K562 (cell line): ENCODE results near the gene TCF25. TPM values are rescaled to one million over a fixed set of nuclear protein-coding genes. Genes with fewer than 3 reads are reported as not detected.

Experiments used
- EP400 ChIP-seq: fragments of 450-650 bp; IDR thresholded peaks from 2 replicates; pipeline ENCODE4 v1.6.1; 2017; ENCODE audit warnings: antibody characterized with exemption, mild to moderate bottlenecking, moderate library complexity
- FOXK1 ChIP-seq: sonication (generic); formaldehyde crosslinking; IDR thresholded peaks from 2 replicates; pipeline ENCODE4 v1.8.0; 2022; ENCODE audit warnings: missing genetic modification reagents, mild to moderate bottlenecking, borderline replicate concordance
- GTF2F1 ChIP-seq: IDR thresholded peaks from 2 replicates; pipeline ENCODE4 v1.6.1; 2011; ENCODE audit warnings: low read depth, low read length, improper control_type of control experiment
- HNRNPLL ChIP-seq: fragments of 200-400 bp; formaldehyde crosslinking; IDR thresholded peaks from 2 replicates; pipeline ENCODE4 v1.6.1; 2017; ENCODE audit warnings: low read length, low read depth, mild to moderate bottlenecking; ENCODE audit not compliant: poor library complexity, severe bottlenecking
- JUND ChIP-seq, 2 experiments: IDR thresholded peaks; 2 replicates in 1 of 2; 3 replicates in 1 of 2; pipeline ENCODE4 v1.6.1; 2011; ENCODE audit warnings: borderline replicate concordance in 2 of 2, low read depth in 2 of 2, low read length in 2 of 2, improper control_type of control experiment in 1 of 2, missing biosample characterization in 1 of 2, missing genetic modification characterization in 1 of 2, missing genetic modification reagents in 1 of 2
- KAT2B ChIP-seq: IDR thresholded peaks from one replicate; pipeline ENCODE4 v1.6.1; 2012; ENCODE audit warnings: low read depth, mild to moderate bottlenecking, control low read depth, inconsistent platforms, low read length, moderate library complexity
- LEF1 ChIP-seq: fragments of 450-650 bp; IDR thresholded peaks from 2 replicates; pipeline ENCODE4 v1.6.1; 2016; ENCODE audit warnings: mild to moderate bottlenecking
- MCM5 ChIP-seq: fragments of 450-650 bp; IDR thresholded peaks from 2 replicates; pipeline ENCODE4 v1.6.1; 2016; ENCODE audit warnings: low read depth
- NFIC ChIP-seq: fragments of 450-650 bp; IDR thresholded peaks from 2 replicates; pipeline ENCODE4 v1.6.1; 2017; ENCODE audit warnings: mild to moderate bottlenecking, inconsistent platforms
- RNF2 ChIP-seq: sonication (generic); IDR thresholded peaks from 2 replicates; pipeline ENCODE4 v1.6.1; 2016
- SMAD4 ChIP-seq: fragments of 250-450 bp; sonication (Bioruptor Pico); conservative IDR thresholded peaks from 2 replicates; pipeline ENCODE4 v1.8.0; 2021; ENCODE audit warnings: inconsistent platforms, mild to moderate bottlenecking, moderate library complexity
- STAG1 ChIP-seq: sonication (generic); formaldehyde crosslinking; IDR thresholded peaks from 2 replicates; pipeline ENCODE4 v1.5.0; 2020; ENCODE audit warnings: missing genetic modification reagents, borderline replicate concordance
- TRIM24 ChIP-seq, 2 experiments: fragments of 450-650 bp; IDR thresholded peaks; 2 replicates each; pipeline ENCODE4 v1.6.1; 2016
- ZFP30 ChIP-seq: fragments of 250-450 bp; sonication (Bioruptor Pico); IDR thresholded peaks from 2 replicates; pipeline ENCODE4 v1.8.0; 2022; ENCODE audit warnings: moderate library complexity, mild to moderate bottlenecking, inconsistent platforms, borderline replicate concordance
- ZFP36 ChIP-seq: fragments of 150-350 bp; IDR thresholded peaks from 2 replicates; pipeline ENCODE4 v1.6.1; 2018; ENCODE audit warnings: low read length, low read depth; ENCODE audit not compliant: partially characterized antibody
- ZNF124 ChIP-seq: sonication (generic); formaldehyde crosslinking; IDR thresholded peaks from 2 replicates; pipeline ENCODE4 v1.8.1; 2022; ENCODE audit warnings: missing genetic modification reagents
- ZNF444 ChIP-seq: fragments of 250-450 bp; sonication (Bioruptor Pico); IDR thresholded peaks from 2 replicates; pipeline ENCODE4 v1.4.0; 2020; ENCODE audit warnings: mild to moderate bottlenecking, moderate library complexity
- ZNF551 ChIP-seq: fragments of 250-450 bp; sonication (Bioruptor Pico); IDR thresholded peaks from 2 replicates; pipeline ENCODE4 v1.5.0; 2021; ENCODE audit warnings: mild to moderate bottlenecking, moderate library complexity
- polyA plus RNA-seq, 8 experiments: library from polyadenylated mRNA; depleted of rRNA in 4 of 8; stranded (reverse) in 5 of 8; unstranded in 3 of 8; fragments of >200 nt; fragmentation: Nextera tagmentation in 2 of 8; fragmentation: Illumina TruSeq in 1 of 8; extraction: Ambion mirVana in 2 of 8; extraction: Trizol in 1 of 8; gene quantifications; 2 replicates each; pipeline versions ENCODE4 v1.2.1 to v1.2.3, GENCODE V29; 2011 to 2014; ENCODE audit warnings: inconsistent platforms in 1 of 8, missing spikeins in 1 of 8
- total RNA-seq, 7 experiments: library from RNA; depleted of rRNA in 6 of 7; stranded (reverse); fragments of >200 nt in 6 of 7; fragmentation: Illumina TruSeq in 2 of 7; extraction: Trizol in 2 of 7; gene quantifications; 2 replicates each; pipeline versions ENCODE4 v1.2.1 to v1.2.3, GENCODE V29; 2011 to 2021; ENCODE audit warnings: low replicate concordance in 1 of 7
- TF ChIP-seq, protein P1 (sequence below): sonication (generic); formaldehyde crosslinking; IDR thresholded peaks from 2 replicates; pipeline ENCODE4 v1.4.0; 2020; ENCODE audit warnings: mild to moderate bottlenecking, missing genetic modification reagents
- TF ChIP-seq, protein P2 (sequence below): fragments of 450-650 bp; formaldehyde crosslinking; IDR thresholded peaks from 2 replicates; pipeline ENCODE4 v1.4.0; 2020; ENCODE audit warnings: mild to moderate bottlenecking, mixed read lengths
- TF ChIP-seq, protein P3 (sequence below): sonication (generic); formaldehyde crosslinking; IDR thresholded peaks from 2 replicates; pipeline ENCODE4 v1.8.1; 2023; ENCODE audit warnings: mild to moderate bottlenecking, missing genetic modification reagents, moderate library complexity
- TF ChIP-seq, protein P4 (sequence below): fragments of 450-650 bp; conservative IDR thresholded peaks from 2 replicates; pipeline ENCODE4 v1.6.1; 2016; ENCODE audit warnings: missing genetic modification characterization, low read depth, mild to moderate bottlenecking, control low read depth, missing compliant biosample characterization

TCF25 gene
- total and polyA plus RNA-seq, 9 of the 15 experiments (the other 6 are each of a cell fraction or from before 2014, with no cell fraction given): 9.0 to 154 (median 83.8) TPM

GRCh38 chr16:89922477-89922883, 49.1 kb downstream of the TCF25 start (continued):
- TF ChIP-seq, protein P1, sequence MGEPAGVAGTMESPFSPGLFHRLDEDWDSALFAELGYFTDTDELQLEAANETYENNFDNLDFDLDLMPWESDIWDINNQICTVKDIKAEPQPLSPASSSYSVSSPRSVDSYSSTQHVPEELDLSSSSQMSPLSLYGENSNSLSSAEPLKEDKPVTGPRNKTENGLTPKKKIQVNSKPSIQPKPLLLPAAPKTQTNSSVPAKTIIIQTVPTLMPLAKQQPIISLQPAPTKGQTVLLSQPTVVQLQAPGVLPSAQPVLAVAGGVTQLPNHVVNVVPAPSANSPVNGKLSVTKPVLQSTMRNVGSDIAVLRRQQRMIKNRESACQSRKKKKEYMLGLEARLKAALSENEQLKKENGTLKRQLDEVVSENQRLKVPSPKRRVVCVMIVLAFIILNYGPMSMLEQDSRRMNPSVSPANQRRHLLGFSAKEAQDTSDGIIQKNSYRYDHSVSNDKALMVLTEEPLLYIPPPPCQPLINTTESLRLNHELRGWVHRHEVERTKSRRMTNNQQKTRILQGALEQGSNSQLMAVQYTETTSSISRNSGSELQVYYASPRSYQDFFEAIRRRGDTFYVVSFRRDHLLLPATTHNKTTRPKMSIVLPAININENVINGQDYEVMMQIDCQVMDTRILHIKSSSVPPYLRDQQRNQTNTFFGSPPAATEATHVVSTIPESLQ (CRISPR knock-in tag): no peak
- no peak for TF ChIP-seq FOXK1
- TF ChIP-seq STAG1 (CRISPR knock-in tag): no peak
- TF ChIP-seq EP400: no peak; the same call in 1 of the 2 replicates
- peak; percentile 51; the same call in 1 of the 2 replicates for TF ChIP-seq LEF1
- TF ChIP-seq ZNF444: no peak
- TF ChIP-seq, protein P2, sequence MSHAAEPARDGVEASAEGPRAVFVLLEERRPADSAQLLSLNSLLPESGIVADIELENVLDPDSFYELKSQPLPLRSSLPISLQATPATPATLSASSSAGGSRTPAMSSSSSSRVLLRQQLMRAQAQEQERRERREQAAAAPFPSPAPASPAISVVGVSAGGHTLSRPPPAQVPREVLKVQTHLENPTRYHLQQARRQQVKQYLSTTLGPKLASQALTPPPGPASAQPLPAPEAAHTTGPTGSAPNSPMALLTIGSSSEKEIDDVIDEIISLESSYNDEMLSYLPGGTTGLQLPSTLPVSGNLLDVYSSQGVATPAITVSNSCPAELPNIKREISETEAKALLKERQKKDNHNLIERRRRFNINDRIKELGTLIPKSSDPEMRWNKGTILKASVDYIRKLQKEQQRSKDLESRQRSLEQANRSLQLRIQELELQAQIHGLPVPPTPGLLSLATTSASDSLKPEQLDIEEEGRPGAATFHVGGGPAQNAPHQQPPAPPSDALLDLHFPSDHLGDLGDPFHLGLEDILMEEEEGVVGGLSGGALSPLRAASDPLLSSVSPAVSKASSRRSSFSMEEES (CRISPR knock-in tag): no peak
- no peak for TF ChIP-seq KAT2B
- no peak for TF ChIP-seq ZFP36
- no peak for TF ChIP-seq GTF2F1
- TF ChIP-seq ZNF124: no peak
- no peak for TF ChIP-seq SMAD4
- TF ChIP-seq ZFP30 (CRISPR knock-in tag): no peak
- TF ChIP-seq TRIM24 (IDR thresholded peaks at IDR 0.05): no peak
- no peak for TF ChIP-seq NFIC
- TF ChIP-seq, protein P3, sequence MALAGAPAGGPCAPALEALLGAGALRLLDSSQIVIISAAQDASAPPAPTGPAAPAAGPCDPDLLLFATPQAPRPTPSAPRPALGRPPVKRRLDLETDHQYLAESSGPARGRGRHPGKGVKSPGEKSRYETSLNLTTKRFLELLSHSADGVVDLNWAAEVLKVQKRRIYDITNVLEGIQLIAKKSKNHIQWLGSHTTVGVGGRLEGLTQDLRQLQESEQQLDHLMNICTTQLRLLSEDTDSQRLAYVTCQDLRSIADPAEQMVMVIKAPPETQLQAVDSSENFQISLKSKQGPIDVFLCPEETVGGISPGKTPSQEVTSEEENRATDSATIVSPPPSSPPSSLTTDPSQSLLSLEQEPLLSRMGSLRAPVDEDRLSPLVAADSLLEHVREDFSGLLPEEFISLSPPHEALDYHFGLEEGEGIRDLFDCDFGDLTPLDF: no peak
- TF ChIP-seq ZNF551: no peak
- TF ChIP-seq HNRNPLL: no peak
- TF ChIP-seq, protein P4, sequence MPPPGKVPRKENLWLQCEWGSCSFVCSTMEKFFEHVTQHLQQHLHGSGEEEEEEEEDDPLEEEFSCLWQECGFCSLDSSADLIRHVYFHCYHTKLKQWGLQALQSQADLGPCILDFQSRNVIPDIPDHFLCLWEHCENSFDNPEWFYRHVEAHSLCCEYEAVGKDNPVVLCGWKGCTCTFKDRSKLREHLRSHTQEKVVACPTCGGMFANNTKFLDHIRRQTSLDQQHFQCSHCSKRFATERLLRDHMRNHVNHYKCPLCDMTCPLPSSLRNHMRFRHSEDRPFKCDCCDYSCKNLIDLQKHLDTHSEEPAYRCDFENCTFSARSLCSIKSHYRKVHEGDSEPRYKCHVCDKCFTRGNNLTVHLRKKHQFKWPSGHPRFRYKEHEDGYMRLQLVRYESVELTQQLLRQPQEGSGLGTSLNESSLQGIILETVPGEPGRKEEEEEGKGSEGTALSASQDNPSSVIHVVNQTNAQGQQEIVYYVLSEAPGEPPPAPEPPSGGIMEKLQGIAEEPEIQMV (tag): no peak
- TF ChIP-seq MCM5: no peak
- peak; percentile 91 for TF ChIP-seq JUND (IDR thresholded peaks at IDR 0.05; ENCODE audit: borderline replicate concordance, low read depth, low read length)
- peak; percentile 32; the same call in 1 of the 3 replicates for TF ChIP-seq JUND (tag; IDR thresholded peaks at IDR 0.05; ENCODE audit: borderline replicate concordance, low read depth, low read length)
- TF ChIP-seq RNF2: peak; percentile 71; the same call in 1 of the 2 replicates
